AG09319 (cell line): Measurements from ENCODE around the gene CPT1C.
"Not testable (repeated sequence)": the region's sequence is repeated elsewhere in the genome, so short reads cannot be mapped to it uniquely, and the experiment has no call there.

Source experiments
- DNase-seq: peaks from one replicate; pipeline ENCODE4 v3.0.0-alpha.2; 2010; ENCODE audit warnings: low read depth; ENCODE audit errors: extremely low read depth
- CTCF ChIP-seq: IDR thresholded peaks from 2 replicates; pipeline ENCODE4 v1.5.1; 2011; ENCODE audit warnings: low read depth, mild to moderate bottlenecking, inconsistent platforms, low read length, moderate library complexity

CPT1C gene

GRCh38 chr19:49718511-49718910 is 27.6 kb downstream of the CPT1C start:
- DNase-seq, result no peak

GRCh38 chr19:49718991-49719390 is 28.1 kb downstream of the CPT1C start:
- TF ChIP-seq CTCF, result no peak
- DNase-seq, result no peak

More at GRCh38 chr19:49718511-49718910, 27.6 kb downstream of the CPT1C start:
- no peak for TF ChIP-seq CTCF

- not testable (repeated sequence) for DNase-seq
These were observed 28.5 kb downstream of the CPT1C start for GRCh38 chr19:49719420-49719819.

- no peak for TF ChIP-seq CTCF
- DNase-seq, result peak; percentile 23
These were observed 36.5 kb downstream of the CPT1C start for GRCh38 chr19:49727217-49728030.

- no peak for DNase-seq
- no peak for TF ChIP-seq CTCF
These were observed 39.2 kb downstream of the CPT1C start for GRCh38 chr19:49730166-49730565.

DNA sequence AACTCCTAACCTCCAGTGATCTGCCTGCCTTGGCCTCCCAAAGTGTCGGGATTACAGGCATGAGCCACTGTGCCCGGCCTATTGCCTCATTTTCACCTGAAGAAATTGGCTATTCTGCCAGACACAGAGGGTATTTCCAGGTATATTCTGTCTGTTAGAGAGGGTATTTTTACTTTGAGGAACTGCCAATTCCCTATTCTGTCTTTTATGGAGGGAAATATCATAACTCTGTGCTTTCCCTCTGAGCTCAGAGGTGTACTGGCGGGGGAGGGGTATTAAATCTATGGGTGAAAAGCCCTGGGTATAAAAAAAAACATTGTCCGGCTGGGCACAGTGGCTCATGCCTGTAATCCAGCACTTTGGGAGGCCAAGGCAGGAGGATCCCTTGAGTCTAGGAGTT is 47.4 kb downstream of the CPT1C start:
- TF ChIP-seq CTCF, result no peak
- no peak for DNase-seq

DNA sequence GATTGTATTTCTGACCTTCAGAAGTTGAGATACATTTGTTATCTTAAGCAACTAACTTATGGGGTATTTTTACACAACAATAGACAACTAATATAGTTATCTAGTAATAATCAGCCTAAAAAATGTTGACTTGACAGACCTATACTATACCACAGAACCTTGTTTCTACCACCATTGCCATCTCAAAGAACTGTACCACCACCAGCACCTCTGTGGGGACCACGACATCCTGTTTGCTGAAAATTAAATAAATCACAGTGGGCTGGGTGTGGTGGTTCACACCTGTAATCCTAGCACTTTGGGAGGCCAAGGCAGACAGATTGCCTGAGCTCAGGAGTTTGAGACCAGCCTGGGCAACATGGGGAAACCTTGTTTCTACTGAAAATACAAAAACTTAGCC is 48.2 kb downstream of the CPT1C start:
- TF ChIP-seq CTCF, result no peak
- DNase-seq, result no peak

DNA sequence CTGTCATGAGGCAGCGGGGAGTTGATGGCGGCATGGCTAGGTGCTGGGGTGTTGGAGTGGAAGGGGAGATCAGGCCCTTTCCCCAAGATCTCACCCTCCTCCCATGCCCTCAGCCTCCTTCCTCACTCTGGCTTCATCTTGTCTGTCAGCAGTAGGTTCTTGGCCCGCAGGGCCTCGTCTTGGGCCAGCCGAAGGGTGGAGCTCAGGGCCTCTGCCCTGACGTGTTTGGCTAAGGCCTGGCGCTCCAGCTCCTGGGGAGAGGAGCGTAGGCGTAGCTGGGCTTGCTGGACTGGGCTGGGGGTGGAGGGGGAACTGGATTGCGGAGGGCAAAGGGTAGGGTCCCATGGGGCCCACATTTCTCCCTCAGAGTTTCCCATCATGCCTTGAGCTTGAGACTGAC is 49.0 kb downstream of the CPT1C start:
- no peak for TF ChIP-seq CTCF
- DNase-seq, result no peak
